ENCODE results near the gene SHKBP1. TPM values are rescaled to one million over a fixed set of nuclear protein-coding genes. Genes with fewer than 3 reads are reported as not detected.

Gene SHKBP1
- total and polyA plus RNA-seq, 2 experiments from 2014 or later: 63.6 to 83.4 TPM

GRCh38 chr19:40576151-40576584 lies 505 bp upstream of the SHKBP1 start:
- TF ChIP-seq, protein P1, sequence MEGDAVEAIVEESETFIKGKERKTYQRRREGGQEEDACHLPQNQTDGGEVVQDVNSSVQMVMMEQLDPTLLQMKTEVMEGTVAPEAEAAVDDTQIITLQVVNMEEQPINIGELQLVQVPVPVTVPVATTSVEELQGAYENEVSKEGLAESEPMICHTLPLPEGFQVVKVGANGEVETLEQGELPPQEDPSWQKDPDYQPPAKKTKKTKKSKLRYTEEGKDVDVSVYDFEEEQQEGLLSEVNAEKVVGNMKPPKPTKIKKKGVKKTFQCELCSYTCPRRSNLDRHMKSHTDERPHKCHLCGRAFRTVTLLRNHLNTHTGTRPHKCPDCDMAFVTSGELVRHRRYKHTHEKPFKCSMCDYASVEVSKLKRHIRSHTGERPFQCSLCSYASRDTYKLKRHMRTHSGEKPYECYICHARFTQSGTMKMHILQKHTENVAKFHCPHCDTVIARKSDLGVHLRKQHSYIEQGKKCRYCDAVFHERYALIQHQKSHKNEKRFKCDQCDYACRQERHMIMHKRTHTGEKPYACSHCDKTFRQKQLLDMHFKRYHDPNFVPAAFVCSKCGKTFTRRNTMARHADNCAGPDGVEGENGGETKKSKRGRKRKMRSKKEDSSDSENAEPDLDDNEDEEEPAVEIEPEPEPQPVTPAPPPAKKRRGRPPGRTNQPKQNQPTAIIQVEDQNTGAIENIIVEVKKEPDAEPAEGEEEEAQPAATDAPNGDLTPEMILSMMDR (IDR thresholded peaks at IDR 0.05; ENCODE audit: low read depth, low read length): no peak
- Histone ChIP-seq H3K27me3 (no peaks in the 10 kb centered on the region), H3K36me3 (no peaks in the 10 kb centered on the region), H3K4me1 (ENCODE audit: low read depth) (no peaks in the 10 kb centered on the region), H3K4me3 (peak overlapping the region; percentile 90), H3K9me3 (ENCODE audit: low read depth) (no peaks in the 10 kb centered on the region), H3K27ac (no peak overlapping the region)
- DNase-seq (ENCODE audit: low read depth in 1 of 2, low spot score in 1 of 2): no peak

GRCh38 chr19:40578442-40578908 lies 1.8 kb downstream of the SHKBP1 start:
- no peak overlapping the region for H3K4me3 ChIP-seq
- TF ChIP-seq, protein P1 (IDR thresholded peaks at IDR 0.05; ENCODE audit: low read depth, low read length): no peak

DNA sequence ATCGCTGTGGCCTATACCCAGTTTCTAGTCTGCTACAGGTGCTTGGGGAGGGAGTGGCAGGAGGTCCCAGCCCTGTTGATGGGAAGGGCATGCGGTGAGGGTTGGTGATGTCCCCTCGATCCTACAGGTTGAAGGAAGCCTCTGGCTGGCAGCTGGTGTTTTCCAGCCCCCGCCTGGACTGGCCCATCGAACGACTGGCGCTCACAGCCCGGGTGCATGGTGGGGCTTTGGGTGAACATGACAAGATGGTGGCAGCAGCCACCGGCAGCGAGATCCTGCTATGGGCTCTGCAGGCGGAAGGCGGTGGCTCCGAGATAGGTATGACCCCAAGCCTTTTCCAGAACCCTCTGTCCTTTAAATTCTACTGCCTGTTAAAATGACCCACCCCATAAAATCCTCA lies 3.9 kb downstream of the SHKBP1 start:
- no peaks in the 10 kb centered on the region for H3K4me1 ChIP-seq (ENCODE audit: low read depth)
- no peak overlapping the region for H3K4me3 ChIP-seq
- no peak for DNase-seq (ENCODE audit: low read depth in 1 of 2, low spot score in 1 of 2)
- no peaks in the 10 kb centered on the region for H3K9me3 ChIP-seq (ENCODE audit: low read depth)
- H3K27me3 ChIP-seq: no peaks in the 10 kb centered on the region
- TF ChIP-seq, protein P1 (IDR thresholded peaks at IDR 0.05; ENCODE audit: low read depth, low read length): no peak
- no peak overlapping the region for H3K27ac ChIP-seq
- H3K36me3 ChIP-seq: no peaks in the 10 kb centered on the region

More at GRCh38 chr19:40578442-40578908, 1.8 kb downstream of the SHKBP1 start:
- Histone ChIP-seq H3K27ac (no peak overlapping the region), H3K27me3 (no peaks in the 10 kb centered on the region), H3K9me3 (ENCODE audit: low read depth) (no peaks in the 10 kb centered on the region), H3K36me3 (no peaks in the 10 kb centered on the region), H3K4me1 (ENCODE audit: low read depth) (no peaks in the 10 kb centered on the region)
- DNase-seq (ENCODE audit: low read depth in 1 of 2, low spot score in 1 of 2): peak in 1 of 2 donors; percentile 57

DNA sequence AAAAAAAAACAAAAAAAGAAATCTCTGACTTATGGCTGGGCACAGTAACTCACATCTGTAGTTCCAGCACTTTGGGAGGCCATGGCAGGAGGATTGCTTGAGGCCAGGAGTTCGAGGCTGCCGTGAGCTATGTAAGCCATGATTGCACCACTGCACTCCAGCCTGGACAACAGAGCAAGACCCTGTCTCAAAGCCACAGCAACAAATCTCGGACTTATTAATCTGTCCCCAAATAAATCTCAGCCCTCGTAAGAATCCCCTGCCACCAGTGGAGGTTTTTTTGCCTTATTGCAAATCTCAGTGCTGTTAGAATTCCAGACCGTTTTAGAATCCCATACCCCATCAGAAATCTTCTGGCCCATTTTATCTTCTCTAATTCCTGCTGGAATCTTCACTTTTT lies 4.9 kb downstream of the SHKBP1 start:
- H3K27me3 ChIP-seq: no peaks in the 10 kb centered on the region
- H3K9me3 ChIP-seq (ENCODE audit: low read depth): no peaks in the 10 kb centered on the region
- no peak overlapping the region for H3K27ac ChIP-seq
- H3K4me3 ChIP-seq: no peak overlapping the region
- TF ChIP-seq, protein P1 (IDR thresholded peaks at IDR 0.05; ENCODE audit: low read depth, low read length): no peak
- H3K4me1 ChIP-seq (ENCODE audit: low read depth): no peaks in the 10 kb centered on the region
- no peaks in the 10 kb centered on the region for H3K36me3 ChIP-seq
- DNase-seq (ENCODE audit: low read depth in 1 of 2, low spot score in 1 of 2): no peak

- H3K36me3 ChIP-seq: no peaks in the 10 kb centered on the region
- no peak overlapping the region for H3K4me3 ChIP-seq
- no peaks in the 10 kb centered on the region for H3K9me3 ChIP-seq (ENCODE audit: low read depth)
- TF ChIP-seq, protein P1 (IDR thresholded peaks at IDR 0.05; ENCODE audit: low read depth, low read length): no peak
- H3K27ac ChIP-seq: no peak overlapping the region
- no peaks in the 10 kb centered on the region for H3K27me3 ChIP-seq
- no peaks in the 10 kb centered on the region for H3K4me1 ChIP-seq (ENCODE audit: low read depth)
- DNase-seq (ENCODE audit: low read depth in 1 of 2, low spot score in 1 of 2): no peak
Measured at GRCh38 chr19:40582467-40582866, 5.8 kb downstream of the SHKBP1 start.

Data from cardiac muscle cell (in vitro differentiated cells and primary cell).